Measurements from ENCODE around the gene INO80C.

Gene INO80C

GRCh38 chr18:35526495-35527059, 28.8 kb upstream of the INO80C start:
- CTCF ChIA-PET, result interaction anchor here (0.7 kb wide), 1 partner anchor 62 kb away, joined by 6 read pairs; no protein-coding TSS in a partner anchor
- no peak for DNase-seq (ENCODE audit: low spot score)

GRCh38 chr18:35525795-35526494, 28.2 kb upstream of the INO80C start:
- ChIA-PET CTCF (interaction anchor here (0.7 kb wide), 1 partner anchor 62 kb away, joined by 6 read pairs; no protein-coding TSS in a partner anchor), POLR2A (ENCODE audit: low non-redundant PET) (no interaction called here)
- no peak for DNase-seq (ENCODE audit: low spot score)
- H3K27ac ChIP-seq, result peak overlapping the region; percentile 30; the same call in 1 of the 2 replicates
- no peak for TF ChIP-seq CTCF (conservative IDR thresholded peaks at IDR 0.05; ENCODE audit: low read depth)

More at GRCh38 chr18:35526495-35527059, 28.8 kb upstream of the INO80C start:
- POLR2A ChIA-PET (ENCODE audit: low non-redundant PET), result no interaction called here
- TF ChIP-seq CTCF (conservative IDR thresholded peaks at IDR 0.05; ENCODE audit: low read depth), result no peak
- H3K27ac ChIP-seq, result peak overlapping the region; percentile 30; the same call in 1 of the 2 replicates

- no peak for DNase-seq (ENCODE audit: low spot score)
- POLR2A ChIA-PET (ENCODE audit: low non-redundant PET), result no interaction called here
- H3K27ac ChIP-seq, result no peak overlapping the region
- CTCF ChIA-PET, result no interaction called here
- TF ChIP-seq CTCF (conservative IDR thresholded peaks at IDR 0.05; ENCODE audit: low read depth), result no peak
Observed at GRCh38 chr18:35524226-35524625, 26.5 kb upstream of the INO80C start.

GRCh38 chr18:35522130-35522959, 24.6 kb upstream of the INO80C start:
- ChIA-PET CTCF (no interaction called here), POLR2A (ENCODE audit: low non-redundant PET) (no interaction called here)
- H3K27ac ChIP-seq, result no peak overlapping the region
- no peak for TF ChIP-seq CTCF (conservative IDR thresholded peaks at IDR 0.05; ENCODE audit: low read depth)
- no peak for DNase-seq (ENCODE audit: low spot score)

- no peak for TF ChIP-seq CTCF (conservative IDR thresholded peaks at IDR 0.05; ENCODE audit: low read depth)
- no peak for DNase-seq (ENCODE audit: low spot score)
- no peak overlapping the region for H3K27ac ChIP-seq
- ChIA-PET CTCF (no interaction called here), POLR2A (ENCODE audit: low non-redundant PET) (no interaction called here)
Observed at GRCh38 chr18:35521133-35521532, 23.4 kb upstream of the INO80C start.

GRCh38 chr18:35519148-35519899, 21.6 kb upstream of the INO80C start:
- no peak for DNase-seq (ENCODE audit: low spot score)
- no peak overlapping the region for H3K27ac ChIP-seq
- POLR2A ChIA-PET (ENCODE audit: low non-redundant PET), result no interaction called here
- no peak for TF ChIP-seq CTCF (conservative IDR thresholded peaks at IDR 0.05; ENCODE audit: low read depth)
- CTCF ChIA-PET, result no interaction called here

All from RWPE1 (cell line).